Central memory CD8-positive, alpha-beta T cell (primary cell): ENCODE measurements around the gene MLLT1.

ENCODE experiments used
- ATAC-seq: fragments of 150-1000 bp; cut with Tn5 transposase; replicated peaks from 2 replicates; pipeline ENCODE4 v1.10.0; 2022; ENCODE audit warnings: mild to moderate bottlenecking, moderate FRiP score, moderate number of reproducible peaks; ENCODE audit not compliant: poor library complexity, severe bottlenecking; ENCODE audit errors: extremely low read depth
- DNase-seq, 2 donors: peaks; one replicate each; pipeline ENCODE4 v3.0.0; 2021; ENCODE audit warnings: low spot score in 2 of 2
- H3K27ac Mint-ChIP-seq: one replicate; pipeline ENCODE4 v1.8.0; 2022; ENCODE audit warnings: low read depth, mild to moderate bottlenecking, moderate library complexity, mixed read lengths
- H3K27me3 Mint-ChIP-seq: one replicate; pipeline ENCODE4 v1.8.0; 2022; ENCODE audit warnings: mixed read lengths
- H3K36me3 Mint-ChIP-seq: one replicate; pipeline ENCODE4 v1.8.0; 2022; ENCODE audit warnings: mild to moderate bottlenecking, moderate library complexity, mixed read lengths; ENCODE audit not compliant: insufficient read depth
- H3K4me1 Mint-ChIP-seq: one replicate; pipeline ENCODE4 v1.8.0; 2022; ENCODE audit warnings: mixed read lengths
- H3K4me3 Mint-ChIP-seq: one replicate; pipeline ENCODE4 v1.8.0; 2022; ENCODE audit warnings: mild to moderate bottlenecking, moderate library complexity, mixed read lengths
- H3K9me3 Mint-ChIP-seq: one replicate; pipeline ENCODE4 v1.8.0; 2022; ENCODE audit warnings: mixed read lengths

MLLT1 gene

DNA sequence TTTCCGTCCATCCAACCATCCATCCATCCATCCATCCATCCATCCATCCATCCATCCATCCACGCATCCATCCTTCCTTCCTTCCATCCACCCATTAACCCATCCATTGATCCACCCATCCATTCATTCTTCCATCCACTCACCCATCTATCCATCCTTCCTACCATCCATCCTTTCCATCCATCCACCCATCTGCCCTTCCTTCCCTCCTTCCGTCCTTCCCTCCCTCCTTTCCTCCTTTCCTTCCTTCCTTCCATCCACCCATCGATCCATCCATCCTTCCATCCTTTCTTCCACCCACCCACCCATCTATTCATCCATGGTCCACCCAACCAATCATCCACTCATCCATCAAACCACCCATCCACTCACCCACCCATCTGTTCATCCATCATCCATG is 70.1 kb downstream of the MLLT1 start:
- Mint-ChIP-seq H3K9me3 (no peaks in the 10 kb centered on the region), H3K27ac (no peak overlapping the region), H3K27me3 (no peaks in the 10 kb centered on the region), H3K36me3 (peaks cover 1% of the 10 kb centered on the region), H3K4me1 (no peaks in the 10 kb centered on the region), H3K4me3 (no peak overlapping the region)
- DNase-seq (no peak), ATAC-seq (no peak)

DNA sequence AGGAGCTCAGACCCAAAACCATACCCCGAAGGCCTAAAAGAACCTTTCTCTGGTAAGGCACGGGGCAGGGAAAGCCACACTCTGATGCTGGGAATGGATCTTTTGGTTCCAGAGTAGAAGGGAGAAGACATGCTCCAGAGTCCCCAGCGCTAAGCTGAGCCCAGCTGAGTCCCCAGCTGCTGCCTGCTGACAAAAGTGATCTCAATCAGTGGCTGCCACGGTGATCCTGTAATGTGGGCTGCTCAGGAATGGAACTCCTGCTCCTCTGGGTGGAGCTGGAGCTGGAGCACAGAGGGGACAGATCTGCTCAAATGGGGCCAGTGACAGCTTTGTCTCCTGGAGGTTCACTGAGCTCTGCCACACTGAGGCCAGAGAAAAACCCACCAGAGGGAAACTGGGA is 70.5 kb downstream of the MLLT1 start:
- Mint-ChIP-seq H3K4me1 (no peaks in the 10 kb centered on the region), H3K9me3 (no peaks in the 10 kb centered on the region), H3K27me3 (no peaks in the 10 kb centered on the region), H3K4me3 (no peak overlapping the region), H3K36me3 (peaks cover 1% of the 10 kb centered on the region), H3K27ac (no peak overlapping the region)
- no peak for ATAC-seq
- no peak for DNase-seq

DNA sequence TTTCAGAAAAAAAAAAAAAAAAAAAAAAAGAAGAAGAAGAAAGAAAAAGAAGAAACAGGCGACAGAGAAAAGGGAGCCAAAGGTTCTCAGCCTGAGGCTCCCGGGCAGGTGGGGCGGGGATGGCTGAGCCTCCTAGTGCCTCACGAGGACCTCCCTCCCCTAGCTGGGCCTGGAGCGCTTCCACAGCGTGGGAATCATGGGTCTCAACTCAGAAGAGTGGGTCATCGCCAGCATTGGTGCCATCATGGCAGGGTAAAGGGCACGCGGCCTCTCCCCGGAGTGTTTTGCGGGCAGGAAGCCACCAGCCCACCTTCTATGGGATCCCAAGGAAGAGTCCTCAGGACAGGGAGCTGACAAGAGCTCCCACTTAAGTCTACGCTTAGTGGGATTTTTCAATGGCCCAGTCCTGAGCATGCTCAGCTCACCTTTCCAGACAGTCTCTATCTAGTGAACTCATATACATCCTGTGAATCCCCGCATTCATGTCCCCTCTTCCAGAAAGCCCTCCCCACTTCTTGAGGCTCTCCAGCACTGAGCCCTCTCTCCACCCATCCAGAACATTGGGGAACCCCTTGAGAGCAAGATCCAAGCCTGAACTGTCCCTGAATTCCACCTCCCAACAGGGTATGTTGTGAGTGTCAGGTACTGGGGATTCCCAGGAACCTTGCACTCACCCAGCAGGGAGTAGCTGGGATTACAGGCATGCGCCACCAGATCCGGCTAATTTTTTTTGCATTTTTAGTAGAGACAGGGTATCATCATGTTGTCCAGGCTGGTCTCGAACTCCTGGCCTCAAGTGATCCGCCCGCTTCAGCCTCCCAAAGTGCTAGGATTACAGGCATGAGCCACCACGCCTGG is 74.7 kb downstream of the MLLT1 start:
- DNase-seq (no peak), ATAC-seq (no peak)
- Mint-ChIP-seq H3K27me3 (peaks cover 15% of the 10 kb centered on the region), H3K36me3 (peaks cover 2% of the 10 kb centered on the region), H3K9me3 (no peaks in the 10 kb centered on the region), H3K27ac (no peak overlapping the region), H3K4me1 (no peaks in the 10 kb centered on the region), H3K4me3 (no peak overlapping the region)

DNA sequence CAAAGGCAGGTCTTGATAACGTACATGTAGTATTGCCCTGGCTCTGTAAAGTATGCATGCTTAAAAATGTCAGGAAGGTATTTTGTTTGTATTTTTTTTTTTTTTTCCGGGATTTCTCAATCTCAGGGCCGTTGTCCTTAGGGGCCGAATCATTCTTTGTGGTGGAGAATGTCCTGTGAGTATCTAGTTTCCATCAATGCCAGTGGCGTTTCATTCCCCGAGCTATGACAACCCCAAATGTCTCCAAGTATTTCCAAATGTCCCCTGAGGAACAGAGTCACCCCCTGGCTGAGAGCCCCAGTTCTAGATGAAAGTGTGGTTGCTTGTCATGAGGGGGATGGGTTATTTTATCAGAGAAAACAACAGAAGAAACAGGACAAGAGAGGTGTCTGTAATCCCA is 75.6 kb downstream of the MLLT1 start:
- no peak for DNase-seq

DNA sequence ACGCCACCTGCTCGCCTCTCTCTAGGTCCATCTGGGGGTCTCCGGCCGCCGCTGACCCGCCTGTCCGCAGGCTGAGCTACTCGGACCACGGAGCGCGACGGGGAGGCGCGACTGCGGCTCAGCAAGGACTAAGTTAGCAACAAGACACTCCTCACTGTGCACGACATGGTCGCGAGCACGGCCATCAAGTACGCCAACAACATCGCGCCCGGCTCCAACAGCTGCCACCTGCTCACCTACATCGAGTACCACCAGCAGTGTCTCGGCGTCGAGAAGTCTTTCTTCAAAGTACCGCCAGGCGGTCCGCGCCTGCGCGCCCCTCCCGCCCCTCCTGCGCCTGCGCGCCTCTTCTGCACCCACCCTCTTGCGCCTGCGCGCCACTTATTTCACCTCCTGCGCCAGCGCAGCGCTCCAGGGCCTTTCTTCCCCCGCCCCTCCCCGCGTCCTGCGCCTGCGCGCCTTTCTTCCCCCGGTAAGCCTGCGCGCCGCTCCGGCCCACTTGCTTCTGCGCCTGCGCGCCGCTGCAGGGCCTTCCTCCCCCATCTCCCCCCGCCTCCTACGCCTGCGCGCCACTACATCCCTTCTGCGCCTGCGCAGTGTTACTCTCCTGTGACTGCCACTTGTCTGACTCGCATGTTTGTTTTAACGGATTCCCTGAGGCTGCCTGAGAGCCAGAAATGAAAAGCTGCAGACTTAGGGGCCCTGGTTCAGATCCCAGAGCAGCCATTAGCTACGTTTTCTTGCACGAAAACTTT is 80.4 kb downstream of the MLLT1 start:
- ATAC-seq (peak; percentile 87), DNase-seq (peak; percentile 97 to 98)
- peak overlapping the region; percentile 96 for H3K4me3 Mint-ChIP-seq
- H3K27me3 Mint-ChIP-seq: peaks cover 15% of the 10 kb centered on the region
- peak overlapping the region; percentile 93 for H3K27ac Mint-ChIP-seq
- H3K36me3 Mint-ChIP-seq: peaks cover 14% of the 10 kb centered on the region
- no peaks in the 10 kb centered on the region for H3K9me3 Mint-ChIP-seq
- H3K4me1 Mint-ChIP-seq: peaks cover 11% of the 10 kb centered on the region

More for the DNA sequence above, 75.6 kb downstream of the MLLT1 start:
- Mint-ChIP-seq H3K9me3 (no peaks in the 10 kb centered on the region), H3K4me1 (peaks cover 7% of the 10 kb centered on the region), H3K36me3 (peaks cover 8% of the 10 kb centered on the region), H3K27me3 (peaks cover 15% of the 10 kb centered on the region), H3K4me3 (no peak overlapping the region), H3K27ac (no peak overlapping the region)
- ATAC-seq: no peak

DNA sequence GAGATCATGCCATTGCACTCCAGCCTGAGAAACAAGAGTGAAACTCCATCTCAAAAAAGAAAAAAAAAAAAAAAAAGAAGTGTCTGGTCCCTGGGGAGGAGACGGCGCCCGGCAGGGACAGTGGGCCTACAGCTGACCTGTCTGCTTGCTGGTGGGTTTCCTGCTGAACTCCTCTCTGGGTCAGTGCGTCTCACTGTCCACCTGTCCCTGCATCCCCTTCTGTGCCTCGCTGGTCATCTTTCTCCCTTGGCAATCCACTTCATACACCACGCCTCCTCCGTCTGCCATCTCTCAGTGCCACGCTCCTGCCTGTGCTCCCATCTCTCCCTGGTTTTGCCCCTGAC is 80.9 kb downstream of the MLLT1 start:
- no peak for ATAC-seq

DNA sequence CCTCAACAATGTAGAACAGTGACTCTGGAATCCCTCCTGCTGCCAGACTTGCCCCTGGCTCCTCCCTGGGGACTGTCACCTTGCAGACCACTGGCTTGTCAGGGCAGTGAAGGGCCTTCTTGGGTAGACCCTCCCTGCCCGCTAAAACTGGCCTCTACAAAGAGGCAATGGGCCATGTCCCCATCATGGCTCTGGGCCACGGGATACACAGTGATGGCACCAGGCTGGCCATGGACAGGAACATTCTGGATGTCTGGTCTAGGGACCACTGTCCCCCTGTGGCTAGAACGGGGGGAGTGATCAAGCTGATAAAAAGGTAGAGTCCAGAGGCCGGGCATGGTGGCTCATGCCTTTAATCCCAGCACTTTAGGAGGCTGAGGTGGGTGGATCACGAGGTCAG is 83.4 kb downstream of the MLLT1 start:
- Mint-ChIP-seq H3K9me3 (no peaks in the 10 kb centered on the region), H3K27ac (no peak overlapping the region), H3K4me1 (peaks cover 11% of the 10 kb centered on the region), H3K36me3 (peaks cover 14% of the 10 kb centered on the region), H3K27me3 (no peaks in the 10 kb centered on the region), H3K4me3 (no peak overlapping the region)
- DNase-seq: no peak
- no peak for ATAC-seq

More for the DNA sequence above, 80.9 kb downstream of the MLLT1 start:
- DNase-seq: no peak
- Mint-ChIP-seq H3K4me1 (peaks cover 11% of the 10 kb centered on the region), H3K4me3 (peak overlapping the region; percentile 96), H3K27ac (peak overlapping the region; percentile 93), H3K27me3 (peaks cover 15% of the 10 kb centered on the region), H3K36me3 (peaks cover 14% of the 10 kb centered on the region), H3K9me3 (no peaks in the 10 kb centered on the region)

DNA sequence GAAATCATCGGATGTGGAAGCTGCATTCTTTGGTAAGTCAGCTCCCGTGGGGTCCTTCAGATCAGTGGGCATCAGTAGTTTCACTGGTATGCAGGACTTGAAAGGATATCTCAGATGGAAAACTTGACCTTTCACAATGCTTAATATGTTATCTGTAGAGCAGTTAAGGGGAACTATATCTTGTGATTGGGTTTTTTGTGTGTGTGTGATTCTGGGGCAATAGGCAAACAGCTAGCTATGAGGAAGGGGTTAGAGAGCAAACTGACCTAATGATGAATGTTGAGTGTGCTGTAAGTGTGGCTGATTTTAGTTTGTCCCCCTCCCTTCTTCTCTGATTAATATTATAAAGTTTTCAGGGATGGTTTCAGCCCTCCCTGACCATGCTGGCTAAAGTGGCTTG is 91.0 kb downstream of the MLLT1 start:
- peaks cover 8% of the 10 kb centered on the region for H3K27me3 Mint-ChIP-seq
- no peaks in the 10 kb centered on the region for H3K9me3 Mint-ChIP-seq
- H3K4me3 Mint-ChIP-seq: no peak overlapping the region
- DNase-seq (no peak), ATAC-seq (no peak)
- H3K4me1 Mint-ChIP-seq: no peaks in the 10 kb centered on the region
- H3K27ac Mint-ChIP-seq: no peak overlapping the region
- H3K36me3 Mint-ChIP-seq: peaks cover 2% of the 10 kb centered on the region

DNA sequence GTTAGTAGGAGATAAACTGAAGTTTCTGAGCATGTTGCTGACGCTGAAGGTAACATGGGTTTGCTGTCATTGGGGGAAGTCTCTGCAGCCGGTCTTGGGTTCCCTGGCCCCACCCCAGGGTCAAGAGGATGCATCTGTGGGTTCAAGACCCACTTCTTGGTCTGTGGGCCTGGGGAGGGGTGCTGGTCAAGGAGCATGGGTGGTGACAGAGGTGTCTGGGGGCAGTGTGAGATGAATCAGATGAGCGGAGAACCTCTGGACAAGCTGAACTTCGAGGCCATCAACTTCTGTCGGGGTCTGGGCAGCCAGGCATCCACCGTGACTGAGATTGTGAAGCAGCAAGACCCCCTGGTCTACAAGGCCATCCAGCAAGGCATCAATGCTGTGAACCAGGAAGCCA is 92.4 kb downstream of the MLLT1 start:
- no peak for ATAC-seq
- Mint-ChIP-seq H3K36me3 (peaks cover 3% of the 10 kb centered on the region), H3K27ac (no peak overlapping the region), H3K4me3 (no peak overlapping the region), H3K27me3 (peaks cover 22% of the 10 kb centered on the region), H3K4me1 (no peaks in the 10 kb centered on the region), H3K9me3 (no peaks in the 10 kb centered on the region)
- no peak for DNase-seq

DNA sequence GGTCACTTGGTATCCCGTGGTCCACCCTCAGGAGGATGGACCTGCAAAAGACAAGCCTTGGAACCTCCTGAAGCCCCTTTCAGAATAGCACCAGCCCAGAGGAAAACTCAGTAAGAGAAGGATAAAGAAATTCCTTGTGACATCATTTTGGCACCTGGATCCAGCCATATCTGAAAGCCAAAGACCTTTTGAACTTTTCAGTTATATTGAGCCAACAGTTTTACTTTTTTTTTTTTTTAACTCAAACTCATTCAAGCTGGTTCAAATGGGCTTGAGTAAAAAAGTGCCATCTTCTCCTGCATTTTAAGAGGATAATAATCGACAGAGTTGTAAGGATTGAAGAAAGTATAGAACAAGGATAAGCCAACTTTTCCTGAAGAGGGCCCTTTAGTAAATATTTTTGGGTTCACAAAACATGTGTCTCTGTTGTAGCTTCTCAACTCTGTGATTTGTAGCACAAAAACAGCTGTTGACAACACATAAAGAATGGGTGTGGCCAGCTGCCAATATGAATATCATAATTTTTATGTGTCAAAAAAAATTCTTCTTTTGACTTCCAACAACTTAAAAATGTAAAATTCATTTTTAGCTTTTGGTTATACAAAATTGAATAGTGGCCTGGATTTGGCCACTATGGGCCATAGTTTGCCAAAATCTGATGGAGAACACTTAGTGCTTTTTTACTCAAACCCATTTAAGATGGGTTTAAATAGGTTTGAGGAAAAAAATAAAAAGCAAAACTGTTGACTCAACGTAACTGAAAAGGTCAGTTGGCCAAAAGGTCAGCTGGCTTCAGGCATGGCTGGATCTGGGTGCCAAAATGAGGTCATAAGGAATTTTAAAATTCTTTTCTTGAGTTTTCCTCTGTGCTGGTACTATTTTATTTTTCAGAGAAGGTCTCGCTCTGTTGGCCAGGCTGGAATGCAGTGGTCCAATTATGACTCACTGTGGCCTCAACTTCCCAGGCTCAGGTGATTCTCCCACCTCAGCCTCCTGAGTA is 93.6 kb downstream of the MLLT1 start:
- Mint-ChIP-seq H3K4me3 (no peak overlapping the region), H3K36me3 (peaks cover 3% of the 10 kb centered on the region), H3K9me3 (no peaks in the 10 kb centered on the region), H3K27ac (no peak overlapping the region), H3K4me1 (no peaks in the 10 kb centered on the region), H3K27me3 (peaks cover 35% of the 10 kb centered on the region)
- no peak for ATAC-seq
- DNase-seq: no peak

DNA sequence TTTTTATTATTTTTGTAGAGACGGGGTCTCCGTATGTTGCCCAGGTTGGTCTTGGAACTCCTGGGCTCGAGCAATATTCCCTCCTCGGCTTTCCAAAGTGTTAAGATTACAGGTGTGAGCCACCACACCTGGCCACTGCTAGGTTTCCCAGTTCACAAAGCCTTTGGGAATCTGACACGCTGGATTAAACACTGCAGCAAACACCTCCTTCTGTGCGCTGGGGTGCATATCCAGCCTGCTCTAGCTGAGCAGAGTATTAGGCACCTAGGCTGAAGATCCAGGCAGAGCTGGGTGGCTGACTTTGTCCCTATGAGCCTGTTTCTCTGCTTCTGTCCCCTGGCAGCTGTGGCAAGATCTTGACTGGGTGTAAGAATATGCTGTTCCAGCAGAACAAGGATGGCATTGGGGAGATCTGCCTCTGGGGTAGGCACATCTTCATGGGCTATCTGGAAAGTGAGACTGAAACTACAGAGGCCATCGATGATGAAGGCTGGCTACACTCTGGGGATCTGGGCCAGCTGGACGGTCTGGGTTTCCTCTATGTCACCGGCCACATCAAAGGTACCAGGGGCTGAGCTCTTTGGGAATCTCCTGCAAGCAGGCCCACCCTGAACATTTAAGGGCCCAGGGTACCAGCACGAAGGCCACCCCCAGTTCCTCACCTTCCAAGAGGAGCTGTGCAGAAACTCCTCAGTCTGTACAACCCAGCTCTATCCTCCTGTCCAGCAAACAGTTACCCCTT is 94.5 kb downstream of the MLLT1 start:
- ATAC-seq (no peak), DNase-seq (no peak)
- Mint-ChIP-seq H3K27ac (no peak overlapping the region), H3K9me3 (no peaks in the 10 kb centered on the region), H3K4me1 (no peaks in the 10 kb centered on the region), H3K27me3 (peaks cover 43% of the 10 kb centered on the region), H3K36me3 (peaks cover 3% of the 10 kb centered on the region), H3K4me3 (no peak overlapping the region)

DNA sequence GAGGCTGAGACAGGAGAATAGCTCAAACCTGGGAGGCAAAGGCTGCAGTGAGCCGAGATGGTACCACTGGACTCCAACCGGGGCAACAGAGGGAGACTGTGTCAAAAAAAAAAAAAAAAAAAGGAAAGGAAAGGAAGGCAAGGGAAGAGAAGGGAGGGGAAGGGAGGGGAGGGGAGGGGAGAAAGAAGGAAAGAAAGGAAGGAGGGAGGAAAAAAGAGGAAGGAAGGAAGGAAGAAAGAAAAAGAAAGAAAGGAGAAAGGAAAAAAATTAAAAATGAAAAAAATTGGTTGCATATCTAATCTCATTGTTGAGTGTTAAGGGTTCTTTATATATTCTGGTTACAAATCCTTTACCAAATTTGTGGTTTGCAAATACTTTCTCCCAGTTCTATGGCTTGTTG is 98.7 kb downstream of the MLLT1 start:
- Mint-ChIP-seq H3K4me3 (no peak overlapping the region), H3K9me3 (no peaks in the 10 kb centered on the region), H3K27me3 (peaks cover 70% of the 10 kb centered on the region), H3K27ac (no peak overlapping the region), H3K4me1 (no peaks in the 10 kb centered on the region), H3K36me3 (peaks cover 3% of the 10 kb centered on the region)
- DNase-seq: no peak
- ATAC-seq: no peak
